A549 (cell line): ENCODE data around the gene GPR183. TPM values are rescaled to one million over a fixed set of nuclear protein-coding genes. Genes with fewer than 3 reads are reported as not detected.

ENCODE experiments used
- ATAC-seq, 2 experiments: fragments of 200-7000 bp in 1 of 2; fragments of >200 bp in 1 of 2; cut with Nextera tagmentation in 1 of 2; cut with Tn5 transposase in 1 of 2; 3 replicates each; pipeline versions ENCODE4 v1.8.0 to v1.9.1; 2018 to 2020; ENCODE audit warnings: mild to moderate bottlenecking in 1 of 2, moderate library complexity in 1 of 2
- CTCF ChIA-PET: fragments of 300-600 bp; sonication (Branson Sonifier 250); formaldehyde crosslinking; extraction: SDS; loops from one replicate; lab custom pipeline; 2021; ENCODE audit warnings: antibody characterized with exemption, inconsistent platforms; lab: Yijun Ruan, JAX
- POLR2A ChIA-PET: fragments of 350-600 bp; formaldehyde crosslinking; extraction: SDS; loops from one replicate; lab custom pipeline; 2021; ENCODE audit warnings: antibody characterized with exemption, inconsistent platforms; lab: Yijun Ruan, JAX
- DNase-seq, 2 experiments: peaks; one replicate each; pipeline versions ENCODE4 v3.0.0 to v3.0.0-alpha.2; 2011 to 2016; ENCODE audit warnings: low read depth in 1 of 2, low spot score in 1 of 2
- FAIRE-seq: peaks from 2 replicates; lab custom pipeline; 2011; peaks lifted over from hg19 to GRCh38; lab: Jason Lieb, UNC
- H3K27ac ChIP-seq, 2 experiments: fragments of >200 bp; sonication (Bioruptor Twin); formaldehyde crosslinking; 3 replicates each; pipeline ENCODE4 v1.5.1; 2016 to 2017
- H3K4me1 ChIP-seq: fragments of >200 bp; sonication (Bioruptor Twin); formaldehyde crosslinking; 3 replicates; pipeline ENCODE4 v1.6.1; 2016
- H3K4me2 ChIP-seq: fragments of >200 bp; sonication (Bioruptor Twin); formaldehyde crosslinking; 3 replicates; pipeline ENCODE4 v1.6.1; 2016
- H3K4me3 ChIP-seq: fragments of >200 bp; sonication (Bioruptor Twin); formaldehyde crosslinking; 3 replicates; pipeline ENCODE4 v1.5.1; 2016
- H3K9me3 ChIP-seq: fragments of >200 bp; sonication (Bioruptor Twin); formaldehyde crosslinking; 3 replicates; pipeline ENCODE4 v1.6.1; 2016
- CHD4 ChIP-seq: fragments of 200-600 bp; sonication (generic); IDR thresholded peaks from 2 replicates; pipeline ENCODE4 v1.6.1; 2016; ENCODE audit warnings: antibody characterized with exemption, mild to moderate bottlenecking, borderline replicate concordance
- E2F6 ChIP-seq: IDR thresholded peaks from 2 replicates; pipeline ENCODE4 v1.6.1; 2012; ENCODE audit warnings: low read depth, borderline replicate concordance
- EP300 ChIP-seq, 2 experiments: fragments of >200 bp; sonication (Bioruptor Twin); formaldehyde crosslinking; IDR thresholded peaks; 2 replicates in 1 of 2; 3 replicates in 1 of 2; pipeline ENCODE4 v1.6.1; 2016 to 2017
- FOSB ChIP-seq: fragments of 250-450 bp; sonication (Bioruptor Pico); IDR thresholded peaks from 2 replicates; pipeline ENCODE4 v1.5.0; 2020; ENCODE audit warnings: mild to moderate bottlenecking, moderate library complexity
- FOXS1 ChIP-seq: fragments of 250-450 bp; sonication (Bioruptor Pico); IDR thresholded peaks from 2 replicates; pipeline ENCODE4 v1.5.0; 2020; ENCODE audit warnings: mild to moderate bottlenecking, moderate library complexity
- HEYL ChIP-seq: fragments of 250-450 bp; sonication (Bioruptor Pico); IDR thresholded peaks from 2 replicates; pipeline ENCODE4 v1.8.0; 2021; ENCODE audit warnings: mild to moderate bottlenecking, moderate library complexity
- HOXA7 ChIP-seq: fragments of 250-450 bp; sonication (Bioruptor Pico); IDR thresholded peaks from 2 replicates; pipeline ENCODE4 v1.5.0; 2020; ENCODE audit warnings: mild to moderate bottlenecking, moderate library complexity
- HOXB13 ChIP-seq: fragments of 250-450 bp; sonication (Bioruptor Pico); IDR thresholded peaks from 2 replicates; pipeline ENCODE4 v1.5.0; 2020; ENCODE audit warnings: low read depth, mild to moderate bottlenecking, moderate library complexity
- HOXB5 ChIP-seq: fragments of 250-450 bp; sonication (Bioruptor Pico); IDR thresholded peaks from 2 replicates; pipeline ENCODE4 v1.5.0; 2020; ENCODE audit warnings: mild to moderate bottlenecking, moderate library complexity
- JUN ChIP-seq, 2 experiments: fragments of >200 bp; sonication (Bioruptor Twin); formaldehyde crosslinking; IDR thresholded peaks; 2 replicates in 1 of 2; 3 replicates in 1 of 2; pipeline ENCODE4 v1.6.1; 2016 to 2017
- KDM1A ChIP-seq: fragments of 200-600 bp; sonication (generic); IDR thresholded peaks from 2 replicates; pipeline ENCODE4 v1.6.1; 2016; ENCODE audit warnings: low read depth, mild to moderate bottlenecking
- MAFK ChIP-seq: fragments of 450-650 bp; IDR thresholded peaks from 2 replicates; pipeline ENCODE4 v1.6.1; 2014; ENCODE audit not compliant: partially characterized antibody
- MAX ChIP-seq: IDR thresholded peaks from 2 replicates; pipeline ENCODE4 v1.6.1; 2012
- NFE2L2 ChIP-seq: fragments of 150-350 bp; conservative IDR thresholded peaks from 2 replicates; pipeline ENCODE4 v1.6.1; 2014; ENCODE audit warnings: low read length
- NR3C1 ChIP-seq: fragments of >200 bp; sonication (Bioruptor Twin); formaldehyde crosslinking; IDR thresholded peaks from 3 replicates; pipeline ENCODE4 v1.6.1; 2017
- PHF8 ChIP-seq: fragments of 200-600 bp; sonication (generic); IDR thresholded peaks from 2 replicates; pipeline ENCODE4 v1.6.1; 2016; ENCODE audit warnings: low read depth, mild to moderate bottlenecking, antibody characterized with exemption, moderate library complexity, borderline replicate concordance
- RAD21 ChIP-seq, 2 experiments: fragments of >200 bp in 1 of 2; sonication (Bioruptor Twin) in 1 of 2; formaldehyde crosslinking in 1 of 2; IDR thresholded peaks in 1 of 2; conservative IDR thresholded peaks in 1 of 2; 2 replicates in 1 of 2; 3 replicates in 1 of 2; pipeline ENCODE4 v1.6.1; 2012 to 2018; ENCODE audit warnings: inconsistent platforms in 1 of 2
- RFX5 ChIP-seq: fragments of 450-650 bp; IDR thresholded peaks from 2 replicates; pipeline ENCODE4 v1.7.1; 2014; ENCODE audit warnings: antibody characterized with exemption, mild to moderate bottlenecking, moderate library complexity
- RNF2 ChIP-seq: fragments of 200-600 bp; sonication (generic); IDR thresholded peaks from 2 replicates; pipeline ENCODE4 v1.6.1; 2016; ENCODE audit warnings: low read depth, mild to moderate bottlenecking, antibody characterized with exemption, moderate library complexity, borderline replicate concordance
- TFCP2L1 ChIP-seq: fragments of 250-450 bp; sonication (Bioruptor Pico); IDR thresholded peaks from 2 replicates; pipeline ENCODE4 v1.5.0; 2021; ENCODE audit warnings: mild to moderate bottlenecking
- TP53 ChIP-seq: fragments of 250-450 bp; sonication (Bioruptor Pico); IDR thresholded peaks from 2 replicates; pipeline ENCODE4 v1.5.0; 2021; ENCODE audit warnings: mild to moderate bottlenecking, moderate library complexity
- USF2 ChIP-seq: fragments of 450-650 bp; IDR thresholded peaks from 2 replicates; pipeline ENCODE4 v1.6.1; 2014; ENCODE audit warnings: antibody characterized with exemption
- WGBS: methylation state at CpG from one replicate; pipeline ENCODE4 v1.1.6; 2017; ENCODE audit errors: missing lambda C conversion rate; 5-methylcytosine and 5-hydroxymethylcytosine counted together
- polyA plus RNA-seq, 4 experiments: library from polyadenylated mRNA; depleted of rRNA in 3 of 4; stranded (reverse); fragments of >200 nt; fragmentation: RNase III in 1 of 4; extraction: RNeasy Plus Mini Kit Qiagen cat#74134 plus additional on column Dnase treatment in 1 of 4; gene quantifications; 2 replicates in 3 of 4; 3 replicates in 1 of 4; pipeline ENCODE4 v1.2.3, GENCODE V29; 2011 to 2017
- TF ChIP-seq, protein P1 (sequence below): fragments of 250-450 bp; sonication (Bioruptor Pico); IDR thresholded peaks from 2 replicates; pipeline ENCODE4 v1.5.0; 2020; ENCODE audit warnings: low read depth, mild to moderate bottlenecking, moderate library complexity

Gene GPR183
- polyA plus RNA-seq, 2 of the 4 experiments (the other 2 are of a cell fraction), result not detected

GRCh38 chr13:99255271-99255670, 51.9 kb downstream of the GPR183 start:
- POLR2A ChIA-PET, result interaction anchor here (1.3 kb wide), 1 partner anchor 55 kb away, joined by 3 read pairs; the partner anchor contains the start of gene UBAC2

DNA sequence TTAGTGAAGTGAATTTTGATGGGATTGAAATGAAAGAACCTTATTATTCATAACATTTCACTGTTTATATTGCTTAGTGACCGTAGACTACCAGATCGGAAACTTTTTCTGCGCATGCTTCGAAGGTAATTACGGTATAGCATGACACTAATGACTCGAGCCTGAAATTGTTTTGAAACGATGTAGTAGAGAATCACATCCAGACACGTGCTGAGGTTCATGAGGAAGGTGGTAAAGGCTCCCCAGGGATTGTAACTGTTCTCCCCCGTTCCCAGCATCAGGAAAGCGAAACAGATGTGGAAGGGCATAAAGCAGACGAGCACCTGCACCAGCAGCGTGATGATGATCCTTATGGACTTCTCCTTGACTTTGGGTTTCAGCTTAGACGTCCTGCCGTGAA, 52.4 kb downstream of the GPR183 start:
- no peak for ATAC-seq
- POLR2A ChIA-PET, result no interaction called here
- H3K4me3 ChIP-seq, result no peak overlapping the region
- no peak overlapping the region for H3K4me2 ChIP-seq
- CTCF ChIA-PET, result interaction anchor here (2.2 kb wide), 1 partner anchor 9 kb away, joined by 7 read pairs; no protein-coding TSS in a partner anchor
- DNase-seq, result no peak
- TF ChIP-seq MAFK (no peak), NFE2L2 (no peak), RAD21 (conservative IDR thresholded peaks at IDR 0.05 in 1 of 2, IDR thresholded peaks at IDR 0.05 in 1 of 2) (no peak), MAX (no peak), RFX5 (no peak), KDM1A (no peak), NR3C1 (no peak), CHD4 (no peak), HOXB13 (CRISPR knock-in tag) (no peak), TFCP2L1 (CRISPR knock-in tag) (no peak), PHF8 (no peak), HOXB5 (CRISPR knock-in tag) (no peak), USF2 (no peak), TP53 (CRISPR knock-in tag) (no peak), JUN (IDR thresholded peaks at IDR 0.05) (no peak), FOXS1 (CRISPR knock-in tag) (no peak), HOXA7 (CRISPR knock-in tag) (no peak)
- TF ChIP-seq, protein P1, sequence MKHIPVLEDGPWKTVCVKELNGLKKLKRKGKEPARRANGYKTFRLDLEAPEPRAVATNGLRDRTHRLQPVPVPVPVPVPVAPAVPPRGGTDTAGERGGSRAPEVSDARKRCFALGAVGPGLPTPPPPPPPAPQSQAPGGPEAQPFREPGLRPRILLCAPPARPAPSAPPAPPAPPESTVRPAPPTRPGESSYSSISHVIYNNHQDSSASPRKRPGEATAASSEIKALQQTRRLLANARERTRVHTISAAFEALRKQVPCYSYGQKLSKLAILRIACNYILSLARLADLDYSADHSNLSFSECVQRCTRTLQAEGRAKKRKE (CRISPR knock-in tag), result no peak
- no peaks in the 10 kb centered on the region for H3K4me1 ChIP-seq
- no peak overlapping the region for H3K27ac ChIP-seq
- WGBS, result 90% methylated on average over 14 of the region's 14 CpGs
- H3K9me3 ChIP-seq, result no peaks in the 10 kb centered on the region
- FAIRE-seq, result no peak

More at GRCh38 chr13:99255271-99255670, 51.9 kb downstream of the GPR183 start:
- Histone ChIP-seq H3K9me3 (no peaks in the 10 kb centered on the region), H3K4me3 (no peak overlapping the region), H3K27ac (no peak overlapping the region), H3K4me1 (no peaks in the 10 kb centered on the region), H3K4me2 (no peak overlapping the region)
- CTCF ChIA-PET, result interaction anchor here (1.4 to 2.2 kb wide), 3 partner anchors 9 to 14 kb away, joined by 6 to 8 read pairs (median 7); no protein-coding TSS in a partner anchor
- no peak for DNase-seq
- TF ChIP-seq FOSB (CRISPR knock-in tag) (no peak), EP300 (IDR thresholded peaks at IDR 0.05) (no peak), RNF2 (no peak), E2F6 (no peak), HEYL (CRISPR knock-in tag) (no peak), HOXB13 (CRISPR knock-in tag) (no peak)
- TF ChIP-seq, protein P1 (CRISPR knock-in tag), result no peak
- no peak for FAIRE-seq
- WGBS, result 91% methylated on average over 10 of the region's 10 CpGs
- no peak for ATAC-seq
